Prostate gland (tissue), 2 donors: Measurements from ENCODE around the gene TP53TG3C. TPM values are rescaled to one million over a fixed set of nuclear protein-coding genes. Genes with fewer than 3 reads are reported as not detected.
"Not testable (repeated sequence)": the region's sequence is repeated elsewhere in the genome, so short reads cannot be mapped to it uniquely, and the experiment has no call there.

Experiments
- DNase-seq: peaks from one replicate; pipeline ENCODE4 v3.0.0-alpha.2; 2019; ENCODE audit warnings: low spot score
- H3K27ac ChIP-seq, 2 donors: fragments of 200-600 bp; sonication (generic); 2 replicates each; pipeline ENCODE4 v1.5.1; 2017 to 2019
- H3K27me3 ChIP-seq: fragments of 200-600 bp; sonication (generic); replicated peaks from 2 replicates; pipeline ENCODE4 v1.5.1; 2019; ENCODE audit not compliant: insufficient read depth
- H3K36me3 ChIP-seq, 2 donors: fragments of 200-600 bp; sonication (generic); 1 replicate in 1 of 2; 2 replicates in 1 of 2; pipeline versions ENCODE4 v1.5.1 to v1.8.1; 2017 to 2019
- H3K4me1 ChIP-seq: fragments of 200-600 bp; sonication (generic); replicated peaks from 2 replicates; pipeline ENCODE4 v1.5.1; 2019
- H3K4me3 ChIP-seq, 2 donors: fragments of 200-600 bp; sonication (generic); 2 replicates each; pipeline ENCODE4 v1.5.1; 2017 to 2019
- H3K9me3 ChIP-seq: fragments of 200-600 bp; sonication (generic); 2 replicates; pipeline ENCODE4 v1.5.1; 2017
- WGBS: methylation state at CpG from one replicate; pipeline ENCODE4 v1.1.5; 2018; 5-methylcytosine and 5-hydroxymethylcytosine counted together
- intact Hi-C: fragments of 100-400 bp; cut with DNase I; formaldehyde crosslinking; loops from one replicate; pipeline ENCODE4 v1.14.2; 2022
- small RNA-seq, 2 donors: library from RNA; depleted of rRNA; stranded (forward); fragments of <200 nt; gene quantifications; one replicate each; pipeline ENCODE3, GENCODE V24; 2016
- total RNA-seq, 2 donors: library from RNA; depleted of rRNA; stranded (reverse); fragments of >200 nt; gene quantifications; one replicate each; pipeline ENCODE4 v1.1.0, GENCODE V29; 2016

TP53TG3C gene, protein sequence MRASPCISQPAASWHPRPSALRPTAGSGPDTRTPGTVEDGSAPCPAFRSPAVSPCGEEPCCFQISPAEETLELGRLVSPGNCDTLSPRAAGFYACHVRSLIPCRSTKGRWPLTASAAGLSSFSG
- total RNA-seq: 1 to 10 TPM in 1 of 2 donors, not detected in 1; 2.3 TPM

GRCh38 chr16:33193926-33194325 is at the start of gene TP53TG3C:
Gene TP53TG3C (plus strand): TSS chr16:33194226. CDS start chr16:33194294, 68 bp downstream.
- H3K27ac ChIP-seq, H3K36me3 ChIP-seq, H3K9me3 ChIP-seq, H3K27me3 ChIP-seq, DNase-seq, H3K4me3 ChIP-seq, intact Hi-C loops, H3K4me1 ChIP-seq: not testable (repeated sequence)
- WGBS: no CpG with 5 or more reads among the region's 25 CpGs

Small RNA genes lying within 50 kb of the gene (small RNA-seq; reads per million reads assigned to genes)
- 0 reads per million in 2 donors for gene AC138869.1

Other genes with a start within 250 kb of the TP53TG3C start
- gene TP53TG3E, start 110.1 kb downstream of the TP53TG3C start, total RNA-seq: not detected
- gene TP53TG3B, start 166.6 kb downstream of the TP53TG3C start, total RNA-seq: under 1 TPM in 1 of 2 donors, not detected in 1; 0.57 TPM